HG03571 (cell line): ENCODE results near the gene TCFL5.

ENCODE experiments used
- ATAC-seq: cut with Tn5 transposase; IDR thresholded peaks from one replicate; pipeline ENCODE4 v1.9.1; 2021; ENCODE audit not compliant: unreplicated experiment

The TCFL5 gene

GRCh38 chr20:62861726-62862336, at the start of gene TCFL5:
Gene TCFL5 (minus strand): TSS chr20:62861822. CDS start chr20:62861670, 152 bp downstream.
- peak; percentile 56 for ATAC-seq

DNA sequence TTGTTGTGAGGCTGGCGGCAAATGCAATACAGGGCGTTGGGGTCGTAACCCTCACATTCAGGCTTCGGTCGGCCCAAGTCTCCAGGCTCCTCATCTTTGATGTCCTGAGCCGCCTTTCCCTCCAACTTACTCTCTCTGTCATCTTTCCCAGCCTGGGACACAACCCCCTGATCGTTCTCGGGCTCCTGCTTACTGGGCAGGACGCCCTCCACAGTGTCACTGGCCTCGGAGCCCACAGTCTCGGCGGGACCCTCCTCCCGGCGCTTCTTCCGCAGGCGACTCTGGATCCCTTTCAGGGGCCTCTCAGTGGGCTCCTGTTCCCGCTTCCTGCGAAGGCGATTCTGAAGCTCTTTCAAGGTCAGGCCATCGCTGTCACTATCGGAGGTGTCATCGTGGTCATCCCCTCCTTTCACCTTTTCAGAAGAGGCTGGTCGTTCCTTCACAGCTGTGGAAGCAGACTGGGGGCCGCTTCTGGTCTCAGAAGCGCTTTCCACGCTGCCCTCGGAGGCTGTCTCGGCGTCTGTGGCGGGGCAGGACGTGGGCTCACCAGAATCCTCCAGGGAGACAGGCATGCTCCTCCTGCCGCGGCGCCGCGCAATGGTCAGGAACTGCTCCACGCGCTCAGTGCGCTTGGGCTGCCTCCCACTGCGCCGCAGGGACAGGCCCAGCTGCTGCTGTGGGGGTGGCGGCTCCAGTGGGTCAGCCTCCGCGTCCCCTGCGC, 49.3 kb upstream of the TCFL5 start:
- no peak for ATAC-seq

DNA sequence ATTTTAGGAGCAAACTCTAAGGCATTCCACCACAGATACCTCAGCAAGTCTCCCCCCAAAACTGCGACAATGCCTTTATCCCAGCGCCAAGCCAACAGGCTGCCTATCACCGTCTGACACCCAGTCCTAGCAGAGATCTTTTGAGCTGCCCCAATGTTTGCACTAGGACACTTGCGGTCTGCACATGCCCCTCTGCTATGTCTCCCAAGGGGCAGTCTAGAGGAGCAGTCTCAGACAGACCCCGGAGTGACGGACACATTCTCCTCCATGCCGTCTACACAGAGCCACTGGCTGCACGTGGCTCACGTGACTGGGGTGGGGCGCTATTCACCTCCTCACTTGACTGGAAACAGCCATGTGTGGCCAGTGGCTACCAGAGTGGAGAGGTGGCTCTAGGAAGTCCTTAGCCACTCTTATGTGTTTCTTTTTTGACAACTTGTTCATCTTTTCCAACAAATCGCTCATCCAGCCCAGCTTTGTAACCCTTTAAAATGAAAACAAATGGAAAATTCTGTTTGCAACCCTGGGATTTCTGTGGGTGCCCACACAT, 48.7 kb upstream of the TCFL5 start:
- no peak for ATAC-seq

GRCh38 chr20:62908971-62909791, 47.6 kb upstream of the TCFL5 start:
- no peak for ATAC-seq

DNA sequence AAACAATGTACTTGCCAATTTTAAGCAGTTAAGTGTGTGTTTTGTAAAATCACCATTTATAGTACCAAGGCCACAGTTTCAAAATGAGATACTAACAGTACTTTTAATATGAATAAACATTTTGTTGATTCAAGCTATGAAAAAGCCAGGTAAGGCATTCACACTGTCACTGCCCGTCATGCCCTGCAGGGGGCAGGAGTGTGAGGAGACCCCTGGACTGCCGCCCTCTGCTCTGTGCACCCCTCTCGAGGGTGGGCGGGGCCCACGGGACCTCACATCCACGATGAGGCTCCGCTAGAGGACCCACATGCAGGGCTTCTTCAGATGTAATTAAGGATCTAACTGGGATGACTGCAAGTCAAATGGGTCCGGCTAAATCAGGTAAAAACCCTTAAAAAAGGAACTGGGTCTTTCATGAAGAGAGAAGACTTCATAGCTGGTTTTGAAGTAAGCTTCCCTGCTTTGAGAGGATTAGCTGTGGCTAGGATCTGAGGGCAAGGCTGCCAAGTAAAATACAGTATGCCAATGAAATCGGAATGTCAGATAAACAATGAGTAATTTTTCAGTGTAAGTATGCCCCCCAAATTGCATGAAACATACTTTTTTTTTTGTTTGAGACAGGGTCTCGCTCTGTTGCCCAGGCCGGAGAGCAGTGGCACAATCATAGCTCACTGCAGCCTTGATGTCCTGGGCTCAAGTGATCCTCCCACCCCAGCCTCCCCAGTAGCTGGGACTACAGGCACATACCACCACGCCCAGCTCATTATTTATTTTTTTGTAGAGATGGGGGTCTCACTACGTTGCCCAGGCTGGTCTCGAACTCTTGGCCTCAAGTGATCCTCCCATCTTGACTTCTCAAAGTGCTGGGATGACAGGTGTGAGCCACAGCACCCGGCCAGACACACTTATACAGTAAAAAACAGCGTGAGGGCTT, 46.0 kb upstream of the TCFL5 start:
- ATAC-seq = no peak

DNA sequence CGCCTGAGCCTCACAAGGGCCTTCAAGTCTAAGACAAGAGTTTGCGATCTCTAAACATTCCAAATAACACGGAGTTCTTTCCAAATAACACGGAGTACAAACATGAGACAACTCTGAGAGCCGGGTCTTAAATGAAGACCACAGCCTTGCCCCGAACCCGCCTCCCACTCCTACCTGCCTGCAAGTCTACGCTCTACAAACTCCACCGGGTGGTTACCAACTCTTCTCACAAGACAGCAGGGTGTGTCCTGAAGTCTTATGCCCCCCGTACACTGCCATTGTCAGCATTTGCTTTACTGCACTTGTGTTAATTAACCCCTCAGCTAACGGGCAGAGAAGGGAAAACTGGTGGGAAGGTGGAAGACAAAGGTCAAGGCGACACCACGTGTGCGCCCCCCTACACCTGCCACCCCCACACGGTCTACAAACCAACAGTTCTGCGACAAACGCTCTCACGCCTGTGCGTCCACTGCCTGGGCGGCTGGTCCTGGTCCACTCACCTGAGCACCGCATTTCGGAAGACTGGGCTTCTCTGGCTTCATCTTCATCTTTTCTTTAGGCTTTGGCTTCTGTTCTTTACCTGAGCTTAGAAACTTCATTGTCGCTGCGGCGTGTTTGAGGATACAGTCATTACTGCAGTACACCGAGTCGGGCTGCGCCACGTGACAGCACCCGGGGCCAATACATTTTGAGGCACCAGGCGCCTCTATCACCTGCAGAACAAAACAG, 45.2 kb upstream of the TCFL5 start:
- no peak for ATAC-seq

DNA sequence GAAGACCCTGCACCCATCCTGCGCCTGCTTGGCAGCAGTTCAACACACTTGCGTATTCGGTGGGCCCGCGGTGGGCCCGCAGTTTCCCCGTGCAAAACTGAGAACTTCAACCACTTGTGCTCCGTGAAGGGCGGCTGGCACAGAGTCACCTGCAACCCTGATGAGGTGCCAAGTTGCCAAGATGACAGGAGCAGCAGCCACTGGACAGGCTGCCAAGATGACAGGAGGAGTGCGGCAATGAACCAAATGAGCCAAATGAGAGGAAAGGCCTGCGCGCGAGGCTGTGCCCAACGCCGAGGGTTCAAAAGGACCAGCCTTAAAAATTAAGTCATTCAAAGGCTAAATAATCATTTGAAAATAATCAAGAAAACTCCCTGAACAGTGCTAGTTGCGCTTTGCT, 44.6 kb upstream of the TCFL5 start:
- no peak for ATAC-seq

DNA sequence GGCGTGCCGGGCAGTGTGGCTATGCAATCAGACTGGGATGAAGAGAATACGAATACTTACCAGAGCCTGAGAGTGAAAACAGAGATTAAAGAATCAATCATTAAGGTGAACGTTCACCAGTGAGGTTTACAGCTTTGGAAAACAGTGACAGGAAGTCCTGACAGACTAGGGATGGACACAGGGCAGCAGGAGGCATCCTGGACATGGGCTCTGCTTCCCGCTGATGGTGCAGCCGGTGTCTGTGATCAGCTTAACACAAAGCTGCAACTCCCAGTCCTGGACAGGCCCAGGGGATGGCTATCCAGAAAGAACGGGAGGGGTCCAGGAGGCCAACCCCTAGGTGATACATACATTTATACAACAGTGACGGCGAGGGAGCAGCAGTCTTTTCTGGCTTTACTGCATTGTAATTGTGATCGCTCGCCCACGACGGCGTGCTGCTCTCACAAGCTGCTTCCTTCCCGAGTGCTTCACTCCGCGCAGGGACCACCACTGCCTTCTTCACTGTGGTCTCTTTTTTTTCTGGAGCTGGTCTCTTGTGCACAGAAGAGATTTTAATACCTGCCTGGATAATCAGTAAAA, 44.0 kb upstream of the TCFL5 start:
- no peak for ATAC-seq

DNA sequence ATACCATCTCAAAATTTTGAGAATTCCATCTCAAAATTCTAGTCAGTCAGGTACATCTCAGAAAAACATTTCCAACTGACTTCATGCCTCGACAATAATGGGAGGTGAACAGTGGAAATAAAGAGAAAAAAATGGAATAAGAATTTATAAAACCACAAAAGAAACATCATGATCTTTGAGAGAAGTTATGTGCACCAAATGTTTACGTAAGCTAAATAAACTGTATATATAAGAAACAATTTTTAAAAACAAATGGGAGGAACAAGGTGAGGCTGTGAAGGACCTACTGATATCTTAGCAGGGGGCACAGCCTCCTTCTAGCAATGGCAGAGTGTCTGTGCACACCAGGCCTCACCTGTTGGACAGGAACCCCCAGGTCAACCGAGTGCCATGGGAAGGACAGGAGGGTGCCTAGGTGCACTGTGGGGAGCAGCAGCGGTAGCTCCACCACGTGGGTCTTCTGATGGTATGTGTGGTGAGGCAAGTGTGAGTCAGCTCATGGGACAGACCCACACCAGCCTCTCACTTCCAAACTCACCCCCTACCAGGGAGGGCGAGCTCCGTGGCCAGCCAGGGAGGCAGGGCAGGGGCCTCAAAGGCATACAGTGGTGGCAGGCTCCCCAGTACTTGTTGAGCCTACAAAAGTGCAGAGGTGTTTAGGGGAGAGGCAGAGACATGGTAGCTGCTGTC, 41.4 kb upstream of the TCFL5 start:
- ATAC-seq = no peak

DNA sequence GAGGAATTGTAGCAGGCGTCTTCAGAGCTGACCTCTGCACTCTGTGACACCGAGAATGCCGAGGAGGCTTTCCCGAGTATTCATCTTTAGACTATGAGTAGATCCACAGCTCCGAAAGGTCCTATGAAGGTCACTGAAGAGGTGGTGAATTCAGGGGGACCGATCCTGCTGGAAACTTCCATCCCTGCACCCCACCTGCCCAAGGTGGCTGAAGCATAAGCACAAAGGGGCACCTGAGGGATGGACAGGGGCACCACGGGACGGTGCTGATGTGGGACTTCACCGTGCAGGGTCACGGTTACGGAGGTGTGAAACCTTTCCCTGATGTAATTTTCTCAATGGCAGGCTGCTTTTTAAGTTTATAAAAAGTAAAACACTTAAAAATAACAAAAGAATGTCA, 40.3 kb upstream of the TCFL5 start:
- no peak for ATAC-seq

GRCh38 chr20:62900692-62901584, 39.3 kb upstream of the TCFL5 start:
- no peak for ATAC-seq

- no peak for ATAC-seq
These were observed 38.5 kb upstream of the TCFL5 start for GRCh38 chr20:62900052-62900691.

DNA sequence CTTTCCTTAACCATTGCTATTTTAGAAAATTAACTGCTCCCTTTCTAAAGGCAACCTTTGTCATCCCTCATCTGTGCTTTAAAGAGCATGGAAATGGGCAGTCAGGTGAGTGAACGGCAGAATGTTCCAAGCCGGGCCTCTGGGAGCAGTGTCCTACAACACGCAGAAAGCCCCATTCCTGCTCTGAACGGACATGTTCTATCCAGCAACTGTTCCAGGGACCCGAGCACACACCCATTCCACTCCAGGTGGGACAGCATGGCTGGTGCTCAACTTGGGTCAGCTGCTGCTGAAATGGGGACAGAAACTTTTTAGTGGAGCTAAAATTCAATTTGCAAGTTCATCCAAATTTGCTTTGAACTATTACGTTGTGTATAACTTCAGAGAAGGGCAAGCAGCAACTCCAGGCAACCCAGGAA, 38.0 kb upstream of the TCFL5 start:
- ATAC-seq = no peak

DNA sequence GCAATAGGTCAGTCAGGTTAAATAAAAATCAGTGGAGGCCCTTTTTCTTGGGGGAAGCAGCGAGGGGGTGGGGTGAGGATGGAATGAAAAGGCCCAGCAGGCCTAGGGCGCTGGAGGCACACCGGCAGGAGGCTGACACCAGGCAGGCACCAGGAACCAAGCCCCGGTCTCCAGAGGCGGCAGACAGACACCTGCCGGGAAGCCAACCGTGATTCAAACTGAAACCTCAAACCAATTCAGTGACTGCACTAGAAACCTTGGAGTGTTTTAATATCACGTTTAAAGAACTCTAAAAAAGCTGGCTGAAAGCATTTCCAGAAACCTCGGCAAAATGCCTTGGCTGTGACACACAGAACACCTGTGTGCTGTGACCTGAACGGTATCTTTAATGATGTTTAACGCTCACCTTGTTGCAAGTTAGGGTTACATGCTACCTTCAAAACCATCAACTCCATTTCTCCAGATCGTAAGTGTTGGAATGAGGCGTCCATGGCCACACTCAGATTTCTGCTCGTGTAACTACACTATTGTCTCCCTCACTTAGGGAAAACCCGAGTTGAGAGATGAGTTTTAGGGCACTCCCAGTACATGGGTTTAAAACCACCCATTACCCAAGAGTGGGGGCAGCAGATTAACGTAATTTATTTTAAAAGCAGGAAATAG, 37.5 kb upstream of the TCFL5 start:
- no peak for ATAC-seq

DNA sequence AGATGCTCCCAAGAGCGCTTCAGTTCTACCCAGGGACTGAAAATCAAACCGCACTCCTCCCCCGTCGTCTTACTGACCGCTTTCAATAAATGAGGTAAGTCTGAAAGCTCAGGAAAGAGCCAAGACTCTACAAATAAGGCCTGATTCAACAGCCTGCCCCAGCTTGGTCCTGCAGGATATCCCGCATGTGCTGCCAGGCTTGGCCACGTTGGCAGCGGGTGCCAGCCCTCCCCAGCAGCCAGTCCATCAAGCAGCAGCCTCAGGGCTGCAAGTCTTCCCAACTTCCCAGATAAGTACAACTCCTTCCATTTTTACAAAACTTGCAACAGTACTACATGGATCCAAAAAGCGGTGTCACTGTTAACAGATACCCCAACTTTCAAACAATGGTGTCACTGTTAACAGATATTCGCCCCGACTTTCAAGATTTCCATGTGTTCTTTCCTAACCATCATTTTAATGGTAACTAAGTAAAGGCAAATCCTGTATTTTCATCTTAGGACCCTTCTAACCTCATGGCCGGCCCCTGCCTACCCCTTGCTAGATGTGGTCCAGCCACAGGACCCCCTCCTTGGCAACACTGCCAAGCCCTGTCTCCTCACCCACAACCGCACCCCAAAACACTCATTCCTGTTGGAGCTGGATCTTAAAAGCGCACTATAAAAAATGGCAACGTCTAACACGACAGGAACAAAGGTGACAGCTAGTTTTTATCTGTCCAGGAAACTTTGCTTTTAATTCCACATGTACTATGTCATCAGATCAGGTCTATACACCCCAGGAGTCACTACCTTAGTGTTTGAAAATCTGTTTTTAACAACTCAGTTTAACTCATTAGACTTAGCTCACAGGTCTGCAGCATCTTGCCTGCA, 36.7 kb upstream of the TCFL5 start:
- no peak for ATAC-seq

GRCh38 chr20:62897666-62898065, 36.0 kb upstream of the TCFL5 start:
- ATAC-seq = no peak
